ENCODE results near the gene OXNAD1. TPM values are rescaled to one million over a fixed set of nuclear protein-coding genes. Genes with fewer than 3 reads are reported as not detected.
A peak's percentile ranks its signal among the peaks of the same experiment; 100 is the strongest.

The OXNAD1 gene
- total RNA-seq, 4 donors from 2014 or later, result 11.4 to 14.9 (median 13.1) TPM

GRCh38 chr3:16311960-16312451 is 47.0 kb downstream of the OXNAD1 start:
- peaks cover 0 to 16% (median 4%) of the 10 kb centered on the region in 4 donors for H3K4me1 ChIP-seq
- peak overlapping the region in 3 of 4 donors; percentile 3 to 52 (median 42) for H3K27ac ChIP-seq
- TF ChIP-seq EP300 (IDR thresholded peaks at IDR 0.05), result peak in 1 of 2 donors; percentile 72
- TF ChIP-seq POLR2A (IDR thresholded peaks at IDR 0.05), result no peak
- H3K9me3 ChIP-seq, result no peaks in the 10 kb centered on the region
- H3K36me3 ChIP-seq, result peaks cover 0 to 46% (median 0%) of the 10 kb centered on the region in 3 donors
- 55 to 62% methylated on average over 6 of the region's 6 CpGs for WGBS, 2 donors
- peak; percentile 25 to 48 for DNase-seq (ENCODE audit: low spot score in 2 of 2)
- H3K4me3 ChIP-seq, result no peak overlapping the region
- H3K27me3 ChIP-seq, result no peaks in the 10 kb centered on the region

DNA sequence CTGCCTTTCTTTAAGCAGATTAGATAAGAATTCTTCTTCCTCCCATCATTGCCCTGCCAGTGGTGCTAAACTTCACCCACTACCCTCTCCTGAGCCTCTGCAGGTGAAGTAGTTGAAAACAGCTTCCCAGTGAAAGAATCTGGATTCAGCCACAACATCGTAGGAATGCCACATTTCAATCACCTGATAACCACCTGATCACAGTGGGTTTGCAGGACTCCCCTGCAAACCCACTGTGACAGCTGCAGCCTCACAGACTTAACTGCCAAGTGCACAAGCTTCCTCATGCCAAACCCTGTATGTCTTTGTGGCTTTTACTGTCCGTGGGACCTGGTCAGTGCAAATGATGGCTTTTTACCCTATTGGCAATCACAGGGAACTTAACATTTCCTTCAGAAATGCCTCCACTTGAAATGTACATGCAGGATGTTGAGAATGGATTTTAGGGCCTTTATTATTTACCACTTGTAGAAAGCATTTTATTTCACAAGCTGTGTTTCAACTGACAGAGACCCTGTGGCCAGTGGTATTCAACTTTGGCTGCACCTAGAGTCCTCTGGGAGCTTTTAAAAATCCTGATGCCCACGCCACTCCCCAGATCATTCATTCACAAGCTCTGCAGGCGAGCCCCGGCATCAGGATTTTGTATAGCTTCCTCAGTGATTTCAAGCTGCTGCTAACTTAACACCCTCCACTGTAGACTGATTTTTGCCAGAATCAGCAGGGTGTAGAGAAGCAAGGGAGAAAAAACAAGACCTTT is 49.1 kb downstream of the OXNAD1 start:
- TF ChIP-seq EP300 (IDR thresholded peaks at IDR 0.05) (no peak), POLR2A (IDR thresholded peaks at IDR 0.05) (no peak)
- TF ChIP-seq, protein P1, sequence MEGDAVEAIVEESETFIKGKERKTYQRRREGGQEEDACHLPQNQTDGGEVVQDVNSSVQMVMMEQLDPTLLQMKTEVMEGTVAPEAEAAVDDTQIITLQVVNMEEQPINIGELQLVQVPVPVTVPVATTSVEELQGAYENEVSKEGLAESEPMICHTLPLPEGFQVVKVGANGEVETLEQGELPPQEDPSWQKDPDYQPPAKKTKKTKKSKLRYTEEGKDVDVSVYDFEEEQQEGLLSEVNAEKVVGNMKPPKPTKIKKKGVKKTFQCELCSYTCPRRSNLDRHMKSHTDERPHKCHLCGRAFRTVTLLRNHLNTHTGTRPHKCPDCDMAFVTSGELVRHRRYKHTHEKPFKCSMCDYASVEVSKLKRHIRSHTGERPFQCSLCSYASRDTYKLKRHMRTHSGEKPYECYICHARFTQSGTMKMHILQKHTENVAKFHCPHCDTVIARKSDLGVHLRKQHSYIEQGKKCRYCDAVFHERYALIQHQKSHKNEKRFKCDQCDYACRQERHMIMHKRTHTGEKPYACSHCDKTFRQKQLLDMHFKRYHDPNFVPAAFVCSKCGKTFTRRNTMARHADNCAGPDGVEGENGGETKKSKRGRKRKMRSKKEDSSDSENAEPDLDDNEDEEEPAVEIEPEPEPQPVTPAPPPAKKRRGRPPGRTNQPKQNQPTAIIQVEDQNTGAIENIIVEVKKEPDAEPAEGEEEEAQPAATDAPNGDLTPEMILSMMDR (IDR thresholded peaks at IDR 0.05), result no peak
- Histone ChIP-seq H3K36me3 (peaks cover 0 to 65% (median 3%) of the 10 kb centered on the region in 3 donors), H3K4me3 (no peak overlapping the region), H3K27me3 (no peaks in the 10 kb centered on the region), H3K9me3 (no peaks in the 10 kb centered on the region), H3K27ac (no peak overlapping the region), H3K4me1 (peaks cover 0 to 16% (median 8%) of the 10 kb centered on the region in 4 donors)
- 81 to 85% methylated on average over 5 of the region's 5 CpGs for WGBS, 2 donors
- DNase-seq (ENCODE audit: low spot score in 2 of 2), result no peak

- Histone ChIP-seq H3K36me3 (peaks cover 0 to 70% (median 9%) of the 10 kb centered on the region in 3 donors), H3K4me1 (peaks cover 0 to 18% (median 7%) of the 10 kb centered on the region in 4 donors), H3K4me3 (no peak overlapping the region), H3K27ac (no peak overlapping the region), H3K27me3 (no peaks in the 10 kb centered on the region), H3K9me3 (no peaks in the 10 kb centered on the region)
- no peak for TF ChIP-seq POLR2A (IDR thresholded peaks at IDR 0.05)
- WGBS, 2 donors, result 80 to 83% methylated on average over 7 of the region's 7 CpGs
- DNase-seq (ENCODE audit: low spot score in 2 of 2), result no peak
These were observed 50.6 kb downstream of the OXNAD1 start for GRCh38 chr3:16315623-16316022.

DNA sequence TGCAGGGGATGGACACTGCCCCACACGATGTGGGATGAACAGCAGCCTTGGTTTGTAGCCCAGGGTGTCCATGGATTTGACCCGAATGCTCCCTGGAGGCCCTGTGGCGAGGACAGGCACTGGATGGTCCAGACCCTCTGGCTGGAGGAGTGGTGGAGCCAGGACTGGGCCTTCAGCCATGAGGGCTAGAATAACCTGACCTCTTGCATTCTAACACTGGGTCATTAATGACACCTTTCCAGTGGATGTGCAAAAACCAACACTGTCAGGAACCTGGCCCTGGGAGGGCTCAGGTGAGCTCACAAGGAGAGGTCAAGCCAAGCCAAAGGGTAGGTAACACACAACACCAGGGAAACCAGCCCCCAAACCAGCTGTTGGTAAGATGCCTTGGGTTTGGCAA is 51.4 kb downstream of the OXNAD1 start:
- H3K36me3 ChIP-seq, result peaks cover 0 to 78% (median 9%) of the 10 kb centered on the region in 3 donors
- WGBS, 2 donors, result 71 to 86% methylated on average over 3 of the region's 3 CpGs
- H3K27ac ChIP-seq, result no peak overlapping the region

GRCh38 chr3:16316847-16317560 is 52.0 kb downstream of the OXNAD1 start:
- WGBS, 2 donors, result 90 to 91% methylated on average over 5 of the region's 5 CpGs
- peaks cover 0 to 13% (median 2%) of the 10 kb centered on the region in 4 donors for H3K4me1 ChIP-seq
- H3K27me3 ChIP-seq, result no peaks in the 10 kb centered on the region
- no peak overlapping the region for H3K4me3 ChIP-seq
- peaks cover 0 to 84% (median 9%) of the 10 kb centered on the region in 3 donors for H3K36me3 ChIP-seq
- H3K9me3 ChIP-seq, result no peaks in the 10 kb centered on the region
- no peak for TF ChIP-seq POLR2A (IDR thresholded peaks at IDR 0.05)
- TF ChIP-seq, protein P1 (IDR thresholded peaks at IDR 0.05), result no peak
- no peak overlapping the region for H3K27ac ChIP-seq
- no peak for DNase-seq (ENCODE audit: low spot score in 2 of 2)

More for the DNA sequence above, 51.4 kb downstream of the OXNAD1 start:
- no peaks in the 10 kb centered on the region for H3K27me3 ChIP-seq
- TF ChIP-seq POLR2A (IDR thresholded peaks at IDR 0.05) (no peak), EP300 (IDR thresholded peaks at IDR 0.05) (no peak)
- no peak overlapping the region for H3K4me3 ChIP-seq
- no peak for DNase-seq (ENCODE audit: low spot score in 2 of 2)
- H3K4me1 ChIP-seq, result peaks cover 0 to 15% (median 5%) of the 10 kb centered on the region in 4 donors
- H3K9me3 ChIP-seq, result no peaks in the 10 kb centered on the region

DNA sequence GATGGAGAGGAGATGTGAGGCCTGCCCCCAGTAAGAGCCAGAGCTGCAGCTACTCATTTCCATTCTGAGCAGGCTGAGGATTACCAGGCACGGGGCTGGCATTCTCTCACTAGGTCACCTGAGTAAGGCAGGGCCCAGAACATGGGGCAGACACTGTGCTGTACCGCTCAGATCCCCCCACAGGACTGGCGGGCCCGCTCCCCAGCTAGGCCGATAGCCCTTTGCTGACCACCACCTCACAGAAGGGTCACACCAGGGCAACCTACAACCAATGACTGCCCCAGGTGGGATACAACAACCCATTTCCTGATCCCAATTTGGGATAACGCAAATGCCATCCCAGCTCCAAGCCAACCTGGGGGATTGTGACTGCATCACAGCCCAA is 52.5 kb downstream of the OXNAD1 start:
- H3K27ac ChIP-seq, result no peak overlapping the region

More for the DNA sequence above, 52.5 kb downstream of the OXNAD1 start:
- peaks cover 0 to 85% (median 9%) of the 10 kb centered on the region in 3 donors for H3K36me3 ChIP-seq
- no peak for DNase-seq (ENCODE audit: low spot score in 2 of 2)
- no peaks in the 10 kb centered on the region for H3K9me3 ChIP-seq
- no peak overlapping the region for H3K4me3 ChIP-seq
- no peaks in the 10 kb centered on the region for H3K27me3 ChIP-seq
- TF ChIP-seq POLR2A (IDR thresholded peaks at IDR 0.05) (no peak), EP300 (IDR thresholded peaks at IDR 0.05) (no peak)
- TF ChIP-seq, protein P1 (IDR thresholded peaks at IDR 0.05), result no peak
- H3K4me1 ChIP-seq, result peaks cover 0 to 13% (median 0%) of the 10 kb centered on the region in 4 donors
- WGBS, 2 donors, result 97 to 98% methylated on average over 6 of the region's 6 CpGs
